Fibroblast of lung (primary cell): ENCODE data around the gene WDFY2.

ENCODE experiments used
- CTCF ChIP-seq, 2 donors: IDR thresholded peaks in 1 of 2; conservative IDR thresholded peaks in 1 of 2; 1 replicate in 1 of 2; 2 replicates in 1 of 2; pipeline ENCODE4 v1.5.1; 2011 to 2012; ENCODE audit warnings: low read length in 2 of 2, control low read depth in 1 of 2, inconsistent platforms in 1 of 2, low read depth in 1 of 2, mild to moderate bottlenecking in 1 of 2
- EZH2 ChIP-seq: IDR thresholded peaks from 2 replicates; pipeline ENCODE4 v1.5.1; 2012; ENCODE audit warnings: low read length, control low read depth, mild to moderate bottlenecking; ENCODE audit errors: missing control alignments

- TF ChIP-seq CTCF (conservative IDR thresholded peaks at IDR 0.05 in 1 of 2, IDR thresholded peaks at IDR 0.05 in 1 of 2; ENCODE audit: low read depth in 1 of 2, low read length in 2 of 2) = no peak
- no peak for TF ChIP-seq EZH2
Observed at GRCh38 chr13:51590971-51591627, 6.8 kb downstream of the WDFY2 start.
